Mesothelial cell of epicardium (in vitro differentiated cells): ENCODE measurements around the gene ADARB1. TPM values are rescaled to one million over a fixed set of nuclear protein-coding genes. Genes with fewer than 3 reads are reported as not detected.

Source experiments
- DNase-seq, 2 experiments: peaks; one replicate each; pipeline ENCODE4 v3.0.0; 2021; ENCODE audit warnings: low spot score in 2 of 2; ENCODE audit not compliant: unreplicated experiment in 2 of 2
- H3K27ac Mint-ChIP-seq: 2 replicates; pipeline ENCODE4 v1.8.0; 2021; ENCODE audit warnings: mixed read lengths
- H3K27me3 Mint-ChIP-seq: 2 replicates; pipeline ENCODE4 v1.8.0; 2021; ENCODE audit warnings: low read depth, mixed read lengths
- H3K36me3 Mint-ChIP-seq: 2 replicates; pipeline ENCODE4 v1.8.0; 2021; ENCODE audit warnings: mixed read lengths
- H3K4me1 Mint-ChIP-seq: 2 replicates; pipeline ENCODE4 v1.8.0; 2021; ENCODE audit warnings: mixed read lengths
- H3K4me3 Mint-ChIP-seq: 2 replicates; pipeline ENCODE4 v1.8.0; 2021; ENCODE audit warnings: mild to moderate bottlenecking, moderate library complexity, mixed read lengths
- H3K9me3 Mint-ChIP-seq: 2 replicates; pipeline ENCODE4 v1.8.0; 2021; ENCODE audit warnings: mixed read lengths
- total RNA-seq: library from RNA; stranded (reverse); gene quantifications from 3 replicates; pipeline ENCODE4 v1.2.1, GENCODE V29; 2021
- TF ChIP-seq, protein P1 (sequence below): fragments of 200-600 bp; sonication (generic); IDR thresholded peaks from one replicate; pipeline ENCODE4 v1.5.0; 2021; ENCODE audit warnings: antibody characterized with exemption; ENCODE audit not compliant: unreplicated experiment

Gene ADARB1
- total RNA-seq, 1 donor from 2014 or later = 26.5 TPM

DNA sequence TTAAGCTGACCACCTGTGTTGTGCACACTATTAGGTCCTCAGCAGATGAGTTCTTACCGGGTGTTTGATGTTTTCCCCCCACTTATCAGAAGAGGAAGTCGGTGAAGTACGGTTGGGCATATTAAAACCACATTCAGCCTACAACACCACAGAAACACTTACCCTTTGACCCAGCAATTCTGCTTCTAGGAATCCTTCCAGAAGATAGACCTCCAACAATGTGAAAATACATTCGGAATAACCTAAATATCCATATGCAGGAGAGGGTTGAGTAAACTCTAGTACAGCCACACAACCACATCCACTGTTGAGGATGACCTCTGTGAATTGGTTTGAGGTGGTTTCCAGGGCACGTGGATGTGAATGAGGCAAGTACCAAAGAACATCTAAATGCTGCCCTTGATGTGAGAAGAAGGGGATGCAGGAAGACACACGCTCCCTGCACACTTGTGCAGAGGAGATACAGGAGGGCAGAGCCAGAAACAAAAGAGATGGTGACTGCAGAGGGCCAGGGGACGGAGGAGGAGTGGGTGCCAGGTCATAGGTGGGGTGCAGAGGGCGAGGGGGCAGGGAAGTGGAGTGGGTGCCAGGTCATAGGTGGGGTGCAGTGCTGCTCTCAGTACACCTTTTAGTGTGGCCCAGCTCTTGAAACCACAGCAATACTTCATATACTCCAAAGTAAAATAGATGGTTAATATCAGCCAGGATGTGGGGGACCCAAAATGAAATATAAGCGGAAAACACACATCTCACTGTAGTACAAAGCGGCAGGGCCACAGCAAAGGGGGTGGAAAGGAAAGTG is 12.8 kb downstream of the ADARB1 start:
- DNase-seq = no peak
- H3K27me3 Mint-ChIP-seq = no peaks in the 10 kb centered on the region
- peaks cover 6% of the 10 kb centered on the region for H3K4me1 Mint-ChIP-seq
- H3K4me3 Mint-ChIP-seq = no peak overlapping the region
- TF ChIP-seq, protein P1, sequence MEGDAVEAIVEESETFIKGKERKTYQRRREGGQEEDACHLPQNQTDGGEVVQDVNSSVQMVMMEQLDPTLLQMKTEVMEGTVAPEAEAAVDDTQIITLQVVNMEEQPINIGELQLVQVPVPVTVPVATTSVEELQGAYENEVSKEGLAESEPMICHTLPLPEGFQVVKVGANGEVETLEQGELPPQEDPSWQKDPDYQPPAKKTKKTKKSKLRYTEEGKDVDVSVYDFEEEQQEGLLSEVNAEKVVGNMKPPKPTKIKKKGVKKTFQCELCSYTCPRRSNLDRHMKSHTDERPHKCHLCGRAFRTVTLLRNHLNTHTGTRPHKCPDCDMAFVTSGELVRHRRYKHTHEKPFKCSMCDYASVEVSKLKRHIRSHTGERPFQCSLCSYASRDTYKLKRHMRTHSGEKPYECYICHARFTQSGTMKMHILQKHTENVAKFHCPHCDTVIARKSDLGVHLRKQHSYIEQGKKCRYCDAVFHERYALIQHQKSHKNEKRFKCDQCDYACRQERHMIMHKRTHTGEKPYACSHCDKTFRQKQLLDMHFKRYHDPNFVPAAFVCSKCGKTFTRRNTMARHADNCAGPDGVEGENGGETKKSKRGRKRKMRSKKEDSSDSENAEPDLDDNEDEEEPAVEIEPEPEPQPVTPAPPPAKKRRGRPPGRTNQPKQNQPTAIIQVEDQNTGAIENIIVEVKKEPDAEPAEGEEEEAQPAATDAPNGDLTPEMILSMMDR = no peak
- H3K36me3 Mint-ChIP-seq = peaks cover 1% of the 10 kb centered on the region
- H3K27ac Mint-ChIP-seq = no peak overlapping the region
- no peaks in the 10 kb centered on the region for H3K9me3 Mint-ChIP-seq

DNA sequence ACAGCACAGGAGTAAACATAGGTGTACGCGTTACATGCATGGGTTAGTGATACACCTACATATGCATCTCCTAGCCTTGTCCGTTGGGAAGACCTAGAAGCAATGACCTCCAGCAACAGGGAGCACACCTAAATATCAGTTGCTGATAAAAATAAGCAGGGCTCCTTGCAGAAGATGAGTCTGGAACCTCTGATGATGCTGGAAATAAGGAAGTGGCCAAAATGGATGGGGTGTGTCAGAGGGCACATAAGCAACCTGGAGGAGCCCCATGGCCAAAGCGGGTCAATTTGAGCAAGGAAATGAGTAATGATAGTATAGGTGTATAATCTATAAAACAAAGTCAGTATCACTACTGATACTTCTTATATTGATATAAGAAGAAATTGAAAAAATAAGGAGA is 13.7 kb downstream of the ADARB1 start:
- TF ChIP-seq, protein P1 = no peak
- Mint-ChIP-seq H3K4me3 (no peak overlapping the region), H3K9me3 (no peaks in the 10 kb centered on the region)

GRCh38 chr21:45088729-45089128 is 14.3 kb downstream of the ADARB1 start:
- H3K36me3 Mint-ChIP-seq = peaks cover 1% of the 10 kb centered on the region
- TF ChIP-seq, protein P1 = no peak
- H3K27ac Mint-ChIP-seq = no peak overlapping the region

More for the DNA sequence above, 13.7 kb downstream of the ADARB1 start:
- Mint-ChIP-seq H3K27ac (no peak overlapping the region), H3K36me3 (peaks cover 1% of the 10 kb centered on the region), H3K27me3 (no peaks in the 10 kb centered on the region), H3K4me1 (peaks cover 6% of the 10 kb centered on the region)
- peak in 1 of 2 experiments; percentile 17 for DNase-seq

DNA sequence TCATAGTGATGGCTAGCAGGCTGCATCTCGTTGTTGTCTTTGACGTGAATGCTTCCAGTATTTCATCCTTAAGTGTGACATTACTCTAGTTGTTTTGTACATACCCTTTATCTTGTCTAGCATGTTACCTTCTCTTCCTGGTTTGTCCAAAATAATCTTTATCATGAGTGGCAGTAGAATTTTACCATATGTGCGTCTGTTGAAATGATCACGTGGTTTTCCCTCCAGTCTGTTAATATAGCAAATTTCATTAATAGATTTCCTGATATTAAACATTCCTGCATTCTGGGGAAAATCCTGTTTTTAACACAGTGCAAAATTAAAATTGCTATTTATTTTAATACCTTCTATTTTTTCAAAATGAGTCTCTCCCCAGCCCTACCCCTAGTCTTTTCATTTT is 15.6 kb downstream of the ADARB1 start:
- DNase-seq = no peak
- TF ChIP-seq, protein P1 = no peak
- Mint-ChIP-seq H3K27ac (no peak overlapping the region), H3K4me1 (peaks cover 6% of the 10 kb centered on the region), H3K27me3 (no peaks in the 10 kb centered on the region), H3K4me3 (no peak overlapping the region), H3K9me3 (no peaks in the 10 kb centered on the region), H3K36me3 (peaks cover 1% of the 10 kb centered on the region)

More at GRCh38 chr21:45088729-45089128, 14.3 kb downstream of the ADARB1 start:
- no peaks in the 10 kb centered on the region for H3K9me3 Mint-ChIP-seq
- peak in 1 of 2 experiments; percentile 9 for DNase-seq
- no peaks in the 10 kb centered on the region for H3K27me3 Mint-ChIP-seq
- H3K4me3 Mint-ChIP-seq = no peak overlapping the region
- H3K4me1 Mint-ChIP-seq = peaks cover 6% of the 10 kb centered on the region

DNA sequence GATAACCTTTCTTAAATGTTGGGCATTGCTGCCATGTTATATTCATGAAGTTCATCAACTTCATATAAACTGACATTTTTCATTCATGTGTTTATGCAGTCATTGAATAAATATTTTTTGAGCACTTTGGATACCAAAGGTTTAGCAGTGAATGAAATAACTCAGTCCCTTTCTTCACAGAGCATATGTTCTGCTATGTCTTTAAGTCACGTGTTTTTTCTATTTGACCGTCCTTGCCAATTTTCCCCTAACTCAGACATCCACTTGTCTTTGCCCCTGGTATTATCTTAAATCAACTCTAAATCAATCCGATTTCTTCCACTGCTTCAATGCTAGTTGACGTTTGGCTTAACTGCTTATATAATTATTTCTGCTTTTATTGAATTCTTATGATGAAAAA is 16.6 kb downstream of the ADARB1 start:
- Mint-ChIP-seq H3K27ac (no peak overlapping the region), H3K36me3 (no peaks in the 10 kb centered on the region), H3K9me3 (no peaks in the 10 kb centered on the region), H3K27me3 (no peaks in the 10 kb centered on the region), H3K4me3 (no peak overlapping the region), H3K4me1 (peaks cover 11% of the 10 kb centered on the region)
- TF ChIP-seq, protein P1 = no peak
- DNase-seq = no peak
